GM19043 (cell line): ENCODE results near the gene CAPRIN2.

ENCODE experiments used
- ATAC-seq: cut with Tn5 transposase; IDR thresholded peaks from one replicate; pipeline ENCODE4 v1.9.1; 2021; ENCODE audit warnings: low read depth; ENCODE audit not compliant: unreplicated experiment

CAPRIN2 gene

DNA sequence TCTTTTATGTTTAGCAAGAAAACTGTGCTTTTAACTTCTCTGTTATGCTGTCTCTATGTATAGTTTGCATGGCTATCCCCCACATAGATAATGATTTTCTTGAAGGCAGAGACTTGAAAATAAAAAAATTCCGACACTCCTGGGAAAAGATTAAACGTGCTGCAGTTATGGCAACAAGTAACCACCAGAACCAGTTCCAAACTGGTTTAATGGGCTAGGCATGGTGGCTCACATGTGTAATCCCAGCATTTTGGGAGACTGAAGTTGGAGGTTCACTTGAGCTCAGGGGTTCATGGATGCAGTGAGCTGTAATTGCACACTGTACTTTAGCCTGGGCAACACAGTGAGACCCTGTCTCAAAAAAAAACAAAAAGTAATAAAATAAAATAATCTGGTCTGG lies 15.1 kb upstream of the CAPRIN2 start:
- no peak for ATAC-seq

DNA sequence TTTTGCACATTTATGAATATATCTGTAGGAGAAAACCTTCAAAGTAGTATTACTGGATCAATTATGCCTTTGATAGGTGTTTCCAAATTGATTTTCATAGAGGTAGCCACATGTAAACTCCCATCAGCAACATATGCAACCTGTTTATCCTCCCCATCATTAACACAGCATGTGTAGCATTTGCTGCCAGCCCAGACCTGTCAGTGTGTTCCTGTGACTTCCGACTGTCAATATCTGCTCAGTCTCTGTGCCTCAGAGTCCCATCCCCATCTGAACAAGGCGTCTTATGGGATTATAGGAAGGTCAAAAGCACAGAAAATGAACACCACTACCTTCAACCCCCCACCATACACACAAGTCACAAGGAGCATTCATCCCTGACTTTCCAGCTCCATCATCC lies 9.5 kb upstream of the CAPRIN2 start:
- no peak for ATAC-seq

DNA sequence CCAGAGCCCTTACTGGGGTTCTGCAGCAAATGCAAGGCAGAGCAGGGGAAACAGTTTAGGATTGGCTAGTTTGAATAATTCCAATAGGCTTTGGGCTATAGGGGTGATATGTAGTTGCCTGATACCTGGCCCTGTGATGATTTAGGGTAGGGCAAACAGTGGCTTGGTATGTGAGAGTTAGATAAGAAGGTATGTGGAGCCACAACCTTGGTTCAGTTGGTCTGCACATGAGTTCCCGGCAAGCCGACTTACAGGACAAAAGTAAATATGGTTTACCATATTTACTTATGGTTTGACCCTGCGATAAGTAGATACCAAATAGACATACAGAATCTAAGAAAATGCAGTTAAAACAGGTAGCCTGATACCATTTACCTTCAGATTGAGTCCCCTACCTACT lies 8.3 kb upstream of the CAPRIN2 start:
- no peak for ATAC-seq

DNA sequence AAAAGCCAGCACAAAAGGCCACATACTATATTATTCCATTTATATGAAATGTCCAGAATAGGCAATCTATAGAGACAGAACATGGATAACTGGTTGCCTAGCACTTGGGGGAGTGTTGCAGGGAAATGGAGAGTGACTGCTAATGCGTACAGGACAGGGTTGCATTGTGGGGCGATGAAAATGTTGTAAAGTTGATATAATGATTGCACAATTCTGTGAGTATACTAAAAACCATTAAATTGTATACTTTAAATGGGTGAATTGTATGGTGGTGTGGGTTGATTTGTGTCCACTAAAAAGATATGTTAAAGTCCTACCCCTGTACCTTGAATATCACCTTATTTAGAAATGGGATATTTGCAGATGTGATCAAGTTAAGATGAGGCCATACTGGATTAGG lies 7.0 kb upstream of the CAPRIN2 start:
- no peak for ATAC-seq

DNA sequence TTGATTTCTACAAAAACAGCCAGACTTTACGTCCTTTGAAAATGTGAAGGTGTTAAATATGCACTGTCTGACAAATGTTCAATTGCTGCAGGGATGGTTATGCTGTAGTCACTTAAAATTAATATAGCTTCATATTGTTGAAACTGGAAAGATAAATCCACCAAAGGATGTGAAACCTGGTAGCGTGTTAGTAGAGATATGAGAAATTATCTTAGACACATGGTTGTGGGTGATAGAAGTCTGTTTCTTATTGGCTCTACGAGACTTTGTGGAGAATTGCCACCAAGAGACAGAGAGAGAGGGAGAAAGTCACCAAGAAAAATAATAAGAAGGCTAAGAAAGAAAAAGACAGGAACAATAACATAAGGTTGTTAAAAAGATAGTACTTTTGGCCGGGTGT lies 2.6 kb upstream of the CAPRIN2 start:
- ATAC-seq = no peak

DNA sequence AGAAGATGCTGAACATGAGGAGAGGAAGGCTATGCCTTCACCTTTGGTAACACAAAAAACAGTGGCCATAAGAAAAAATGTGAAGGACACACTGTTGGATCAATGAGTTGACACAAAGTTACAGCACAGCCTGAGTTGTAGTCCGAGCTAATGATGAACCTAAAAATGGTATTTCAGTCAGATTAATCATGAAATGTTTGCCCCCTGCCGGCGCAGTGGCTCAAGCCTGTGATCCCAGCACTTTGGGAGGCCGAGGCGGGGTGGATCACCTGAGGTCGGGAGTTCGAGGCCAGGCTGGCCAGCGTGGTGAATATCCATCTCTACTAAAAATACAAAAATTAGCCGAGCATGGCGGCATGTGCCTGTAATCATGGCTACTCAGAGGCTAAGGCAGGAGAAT lies 1.3 kb upstream of the CAPRIN2 start:
- ATAC-seq = no peak

DNA sequence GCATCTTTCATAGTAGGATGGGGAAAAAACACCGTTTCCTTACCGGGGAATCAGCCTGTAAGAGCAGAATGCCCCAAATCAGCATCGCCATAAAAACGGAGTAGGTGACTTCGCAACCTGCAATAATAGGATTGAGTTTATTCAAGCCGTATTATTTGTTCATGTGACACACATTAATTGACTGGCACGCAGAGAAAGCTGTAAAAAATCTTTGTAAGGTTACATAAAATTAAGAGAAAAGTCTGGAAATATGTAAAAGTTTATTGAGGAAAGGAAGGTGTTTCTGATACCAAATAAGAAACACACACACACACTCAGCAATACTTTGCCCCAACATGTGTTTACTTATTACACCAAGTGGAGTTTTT lies 628 bp upstream of the CAPRIN2 start:
- no peak for ATAC-seq

DNA sequence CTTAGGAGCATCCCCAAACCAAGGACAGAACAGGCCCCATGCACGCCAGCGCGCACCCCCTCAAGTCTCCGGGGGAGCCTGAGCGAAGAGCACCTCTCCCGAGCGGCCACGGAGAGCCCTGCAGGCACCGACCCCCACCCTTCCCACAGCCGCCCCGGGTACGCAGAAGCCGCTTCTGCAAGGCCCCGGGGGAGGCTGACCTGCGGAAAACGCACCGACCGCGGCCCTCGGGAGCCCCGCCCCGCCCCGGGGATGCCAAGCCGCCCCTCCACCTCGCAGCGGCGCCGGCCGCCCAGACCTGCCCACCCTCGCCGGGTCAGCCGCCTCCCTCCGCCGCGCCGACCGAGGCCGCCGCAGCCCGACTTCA lies 385 bp downstream of the CAPRIN2 start:
- ATAC-seq = peak; percentile 33

DNA sequence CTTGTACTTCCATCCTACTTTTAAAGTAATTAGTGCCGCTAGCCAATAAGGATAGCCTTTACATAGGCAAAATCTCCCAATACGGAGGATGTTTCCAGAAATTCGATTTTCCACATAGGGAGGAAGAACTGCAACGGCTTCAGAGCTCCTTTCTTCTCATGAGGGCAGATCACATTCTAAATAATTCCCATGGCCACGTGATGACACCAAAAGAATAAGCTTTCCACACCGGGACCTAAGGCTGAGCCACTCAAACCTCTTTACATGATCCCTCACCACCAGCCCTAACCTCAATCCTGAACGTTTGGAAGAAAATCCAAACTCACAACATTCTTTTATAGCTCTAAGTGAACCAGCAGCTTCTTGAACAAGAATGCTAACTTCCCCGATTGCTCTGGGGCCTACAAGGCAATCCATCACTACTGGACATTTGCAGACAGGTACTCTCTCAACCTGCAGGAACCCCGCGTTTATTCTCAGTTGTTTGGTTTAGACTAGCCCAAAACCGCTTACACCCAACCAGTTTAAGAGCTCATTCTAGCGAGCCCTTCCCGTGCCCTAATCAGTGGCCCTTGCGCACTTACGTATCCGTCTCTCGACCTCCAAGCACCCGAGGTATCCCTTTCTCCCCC lies 884 bp downstream of the CAPRIN2 start:
- no peak for ATAC-seq

DNA sequence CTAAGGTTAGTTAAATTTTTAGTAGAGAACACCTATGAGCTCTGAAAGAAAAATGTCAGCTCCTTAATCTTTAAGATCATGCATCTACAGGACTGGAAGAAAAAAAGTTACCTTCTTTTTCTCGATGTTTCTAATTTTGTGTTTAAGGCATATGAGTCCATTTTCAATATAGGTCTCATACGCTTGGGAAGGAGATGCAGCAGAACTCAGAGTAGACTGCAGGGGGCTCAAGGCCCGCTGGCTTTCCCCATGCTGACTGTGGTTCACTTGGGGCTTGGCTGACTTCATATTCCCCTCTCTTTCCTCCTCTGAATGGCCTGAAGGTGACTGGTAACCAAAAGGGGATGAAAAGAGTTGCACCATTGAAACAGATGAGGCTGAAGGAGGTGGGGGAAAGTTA lies 1.5 kb downstream of the CAPRIN2 start:
- ATAC-seq = no peak

DNA sequence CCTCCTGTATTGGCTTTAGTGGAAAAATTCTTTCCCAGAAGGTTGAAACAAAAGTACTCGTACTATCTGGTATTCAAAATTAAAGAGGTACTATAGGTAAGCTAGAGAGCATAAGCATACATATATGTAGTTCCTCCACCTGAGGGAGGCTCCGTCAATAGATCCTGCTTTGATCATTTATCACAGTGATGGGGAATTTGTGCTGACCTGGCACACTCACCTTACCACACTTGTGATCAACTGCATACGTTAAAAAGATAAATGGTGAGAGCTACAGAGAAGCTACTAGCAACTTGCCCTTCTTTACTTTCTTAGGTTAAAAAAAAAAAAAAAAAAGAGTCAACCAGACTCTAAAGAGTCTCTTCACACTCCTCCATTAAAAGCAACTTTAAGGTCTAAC lies 2.5 kb downstream of the CAPRIN2 start:
- ATAC-seq = no peak

DNA sequence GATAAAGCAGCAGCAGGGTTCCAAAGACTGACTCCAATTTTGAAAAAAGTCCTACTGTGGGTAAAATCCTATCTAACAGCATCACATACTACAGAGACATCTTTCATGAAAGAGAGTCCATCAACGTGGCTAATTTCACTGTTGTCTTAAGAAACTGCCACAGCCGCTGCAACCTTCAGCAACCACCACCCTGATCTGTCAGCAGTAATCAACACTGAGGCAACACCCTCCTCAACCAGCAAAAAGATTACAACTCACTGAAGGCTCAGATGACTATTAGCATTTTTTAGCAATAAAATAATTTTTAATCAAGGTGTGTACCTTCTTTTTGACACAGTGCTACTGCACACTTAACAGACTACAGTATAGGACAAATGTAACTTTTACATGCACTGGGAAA lies 6.6 kb downstream of the CAPRIN2 start:
- no peak for ATAC-seq

DNA sequence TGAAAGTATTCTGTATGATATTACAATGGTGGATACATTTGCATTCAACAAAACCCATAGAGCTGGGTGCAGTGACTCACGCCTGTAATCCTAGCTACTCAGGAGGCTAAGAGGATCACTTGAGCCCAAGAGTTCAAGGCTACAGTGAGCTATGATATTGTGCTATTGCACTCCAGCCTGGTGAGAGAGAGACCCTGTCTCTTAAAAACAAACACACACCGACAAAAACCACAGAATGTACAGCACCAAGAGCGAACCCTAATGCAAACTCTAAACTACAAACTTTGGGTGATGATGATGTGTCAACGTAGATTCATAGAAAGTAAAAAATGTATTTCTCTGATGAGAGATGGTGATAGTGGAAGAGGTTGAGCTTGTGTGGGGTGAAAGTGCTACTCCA lies 8.6 kb downstream of the CAPRIN2 start:
- ATAC-seq = no peak

DNA sequence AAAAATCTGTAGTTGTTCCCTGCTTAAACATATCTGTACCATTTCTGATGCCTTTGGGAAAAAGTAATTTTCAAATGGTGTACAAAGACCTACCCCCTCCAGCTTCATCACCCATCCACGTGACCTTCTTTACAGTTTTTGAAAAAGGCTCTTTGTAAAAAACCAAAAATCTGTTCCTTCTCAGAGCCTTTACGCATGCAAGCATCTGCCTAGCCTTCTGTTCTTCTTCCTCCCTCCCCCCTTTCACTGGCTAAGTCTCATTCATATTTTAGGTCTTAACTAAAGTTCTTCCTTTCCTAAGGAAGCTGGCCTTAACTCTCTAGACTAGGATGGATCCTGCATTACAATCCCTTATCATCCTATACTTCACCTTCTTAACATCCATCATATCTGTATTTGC lies 10.4 kb downstream of the CAPRIN2 start:
- ATAC-seq = no peak

DNA sequence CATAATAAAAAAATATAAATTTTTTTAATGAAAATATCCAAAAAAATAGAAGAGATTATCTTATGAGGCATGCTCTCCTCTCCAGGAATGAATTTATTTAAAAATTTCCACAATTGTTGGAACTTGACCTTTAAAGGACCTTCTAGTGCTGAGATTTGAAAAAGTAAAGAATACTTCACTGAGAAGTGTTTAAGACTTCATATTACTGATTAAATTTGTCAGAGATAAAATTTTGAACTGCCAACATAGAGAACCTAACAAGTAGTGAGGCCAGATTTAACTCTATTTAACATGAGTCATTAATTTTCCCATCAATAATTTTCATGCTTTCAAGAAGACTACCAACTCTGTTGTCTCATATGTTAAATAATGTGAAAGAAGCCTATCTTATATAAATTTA lies 14.5 kb downstream of the CAPRIN2 start:
- no peak for ATAC-seq

DNA sequence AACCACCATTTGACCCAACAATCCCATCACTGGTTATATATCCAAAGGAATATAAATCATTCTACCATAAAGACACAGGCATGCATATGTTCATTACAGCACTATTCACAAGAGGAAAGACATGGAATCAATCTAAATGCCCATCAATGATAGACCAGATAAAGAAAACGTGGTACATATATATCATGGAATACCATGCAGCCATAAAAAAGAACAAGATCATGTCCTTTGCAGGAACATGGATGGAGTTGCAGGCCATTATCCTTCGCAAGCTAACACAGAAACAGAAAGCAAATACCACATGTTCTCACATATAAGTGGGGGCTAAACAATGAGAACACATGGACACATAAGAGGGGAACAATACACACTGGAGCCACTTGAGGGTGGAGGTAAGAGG lies 15.7 kb downstream of the CAPRIN2 start:
- ATAC-seq = no peak

DNA sequence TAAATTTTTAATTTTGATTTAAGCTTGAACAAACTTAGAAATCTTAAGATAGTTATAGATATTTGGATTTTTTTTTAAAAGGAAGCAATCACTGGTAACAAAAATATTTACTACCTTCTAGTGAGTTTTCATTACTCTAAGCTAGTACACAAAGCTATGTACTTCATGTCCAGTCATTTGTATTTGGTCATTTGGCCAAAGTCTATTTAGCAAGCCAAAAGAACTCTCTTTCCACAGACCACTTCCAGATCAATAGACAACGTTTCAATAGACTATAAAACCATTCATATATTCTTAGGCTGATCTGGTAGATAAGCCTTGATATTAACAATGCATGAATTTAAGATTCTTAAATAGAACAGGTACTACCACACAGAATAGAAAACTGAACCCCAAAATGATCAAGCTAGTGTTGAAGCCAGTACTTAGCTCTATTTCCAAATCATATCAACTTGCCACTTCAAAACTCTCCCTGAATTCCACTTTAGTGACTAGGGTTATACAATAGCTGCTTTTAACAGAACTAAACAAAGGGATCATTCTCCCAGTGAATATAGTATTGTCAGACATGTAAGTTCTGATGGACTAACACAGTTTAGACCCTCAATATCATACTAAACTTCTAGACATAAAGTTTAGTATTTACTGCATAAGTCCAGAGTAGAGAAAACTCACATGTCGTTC lies 21.7 kb downstream of the CAPRIN2 start:
- ATAC-seq = no peak

DNA sequence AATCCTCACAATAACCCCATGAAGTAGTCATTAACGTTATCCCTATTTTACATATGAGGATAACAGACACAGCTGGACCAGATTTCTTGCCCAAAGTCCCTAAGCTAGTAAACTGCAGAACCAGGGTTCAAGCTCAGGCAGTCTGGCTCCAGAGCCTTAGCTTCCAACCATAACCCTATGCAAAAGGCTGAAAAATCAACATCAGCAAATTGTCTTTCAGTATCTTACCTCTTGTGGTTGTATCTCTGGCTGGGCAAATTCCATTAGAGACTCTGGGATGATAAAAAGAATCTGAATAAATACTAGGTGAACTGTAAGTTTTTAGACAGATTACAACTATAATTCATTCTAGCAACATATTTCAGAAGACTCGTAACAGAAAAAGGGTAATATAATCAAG lies 24.7 kb downstream of the CAPRIN2 start:
- ATAC-seq = no peak

DNA sequence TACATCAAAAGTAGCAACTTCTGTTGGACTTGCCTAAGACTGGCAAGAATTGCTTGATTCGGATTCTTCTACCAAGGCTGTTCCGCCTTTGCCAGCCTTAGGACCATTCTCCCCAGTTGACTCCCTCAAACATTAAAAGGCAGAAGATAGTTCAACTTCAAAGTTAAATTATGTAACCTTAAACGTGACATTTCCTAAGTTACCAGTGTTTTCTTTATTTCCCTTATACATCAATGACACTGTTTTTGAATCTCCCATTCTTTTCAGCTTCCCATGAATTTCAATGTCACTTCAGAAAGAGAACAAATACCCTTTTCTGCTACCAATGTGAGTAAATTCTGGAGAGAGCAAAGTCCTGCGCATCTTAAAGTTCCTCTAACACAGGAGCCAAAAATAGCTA lies 25.2 kb downstream of the CAPRIN2 start:
- no peak for ATAC-seq

DNA sequence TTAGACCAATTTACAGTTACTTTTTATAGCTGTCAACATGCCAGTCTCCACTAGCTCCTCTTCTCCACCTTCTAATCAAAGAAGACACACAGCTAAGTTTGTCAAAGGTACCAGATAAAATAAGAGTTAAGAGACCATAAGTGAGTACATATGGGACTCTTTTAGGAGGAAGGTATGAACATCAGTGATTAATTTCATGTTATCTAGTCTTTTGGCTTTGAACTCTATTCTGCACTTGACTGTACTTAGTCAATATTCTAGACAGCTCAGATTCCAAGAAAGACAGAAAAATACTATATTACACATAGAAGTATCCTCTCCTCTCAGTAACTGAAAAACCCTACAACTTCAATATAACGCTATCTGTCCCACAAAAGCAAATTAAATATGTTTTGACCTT lies 28.1 kb downstream of the CAPRIN2 start:
- no peak for ATAC-seq

DNA sequence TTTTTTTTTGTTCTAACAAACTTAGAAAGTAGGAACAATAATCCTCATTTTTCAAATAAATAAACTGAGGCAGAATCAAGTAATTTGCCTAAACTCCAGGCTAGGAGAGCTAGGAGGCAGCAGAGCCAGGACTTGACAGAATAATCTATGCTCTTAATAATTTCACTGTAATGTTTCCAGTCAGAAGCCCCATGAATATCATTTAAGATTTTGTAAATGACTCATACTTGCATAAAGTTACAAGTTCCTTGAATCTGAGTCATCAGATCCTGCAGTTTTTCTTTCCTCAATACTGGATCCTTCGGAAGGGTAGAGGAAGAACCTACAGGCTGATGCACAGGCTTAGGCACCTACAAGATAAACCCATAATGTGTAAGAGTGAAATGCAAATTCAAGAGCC lies 29.0 kb downstream of the CAPRIN2 start:
- no peak for ATAC-seq

DNA sequence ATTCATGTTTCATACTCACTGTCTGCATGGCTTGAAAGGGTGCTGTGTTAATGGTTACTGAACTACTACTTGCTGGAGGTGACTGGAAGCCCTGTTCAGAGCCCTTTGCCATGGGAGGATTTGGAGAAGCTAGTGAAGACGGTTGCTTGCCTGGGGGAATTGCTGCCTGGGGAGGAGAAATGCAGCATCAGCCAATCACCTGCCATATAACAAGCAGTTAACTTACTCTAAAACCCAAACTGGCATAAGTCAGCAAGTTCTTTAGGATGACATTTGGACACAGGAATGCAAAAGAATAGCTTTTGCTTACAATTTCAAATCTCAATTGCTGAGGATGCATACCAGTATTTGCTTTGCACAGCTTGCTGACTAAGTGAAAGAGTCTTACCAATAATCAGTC lies 35.7 kb downstream of the CAPRIN2 start:
- no peak for ATAC-seq
